Thoracic aorta (tissue), 2 donors: Measurements from ENCODE around the gene DMD. TPM values are rescaled to one million over a fixed set of nuclear protein-coding genes. Genes with fewer than 3 reads are reported as not detected.

ENCODE experiments used
- ATAC-seq: fragments of 150-250 bp; one replicate; pipeline ENCODE4 v1.8.0; 2017; ENCODE audit warnings: low read depth; ENCODE audit not compliant: insufficient number of reproducible peaks, low FRiP score
- DNase-seq: peaks from one replicate; pipeline ENCODE4 v3.0.0-alpha.2; 2020; ENCODE audit warnings: low spot score
- H3K27ac ChIP-seq, 2 donors: fragments of 200-600 bp; sonication (generic); 1 replicate in 1 of 2; 2 replicates in 1 of 2; pipeline ENCODE4 v1.5.1; 2016; ENCODE audit warnings: mild to moderate bottlenecking in 2 of 2, moderate library complexity in 2 of 2
- H3K27me3 ChIP-seq: fragments of 200-600 bp; sonication (generic); replicated peaks from 2 replicates; pipeline ENCODE4 v1.6.0; 2016; ENCODE audit warnings: mild to moderate bottlenecking; ENCODE audit not compliant: insufficient read depth
- H3K36me3 ChIP-seq: fragments of 200-600 bp; sonication (generic); one replicate; pipeline ENCODE4 v1.5.1; 2016
- H3K4me1 ChIP-seq, 2 donors: fragments of 200-600 bp; sonication (generic); 1 replicate in 1 of 2; 2 replicates in 1 of 2; pipeline versions ENCODE4 v1.5.1 to v1.6.0; 2016; ENCODE audit warnings: low read depth in 2 of 2, mild to moderate bottlenecking in 1 of 2; ENCODE audit not compliant: control insufficient read depth in 1 of 2
- H3K4me3 ChIP-seq: fragments of 200-600 bp; sonication (generic); 2 replicates; pipeline ENCODE4 v1.5.1; 2016; ENCODE audit warnings: mild to moderate bottlenecking
- H3K9me3 ChIP-seq: fragments of 200-600 bp; sonication (generic); 2 replicates; pipeline ENCODE4 v1.5.1; 2016
- total RNA-seq, 2 donors: library from RNA; depleted of rRNA; stranded (reverse); fragments of >200 nt; gene quantifications; one replicate each; pipeline versions ENCODE4 v1.1.0 to v1.2.3, GENCODE V29; 2016
- TF ChIP-seq, protein P1 (sequence below): fragments of 200-600 bp; sonication (generic); IDR thresholded peaks from one replicate; pipeline ENCODE4 v1.5.1; 2019; ENCODE audit warnings: antibody characterized with exemption

Gene DMD
- total RNA-seq, 2 donors from 2014 or later: 224 to 233 TPM

DNA sequence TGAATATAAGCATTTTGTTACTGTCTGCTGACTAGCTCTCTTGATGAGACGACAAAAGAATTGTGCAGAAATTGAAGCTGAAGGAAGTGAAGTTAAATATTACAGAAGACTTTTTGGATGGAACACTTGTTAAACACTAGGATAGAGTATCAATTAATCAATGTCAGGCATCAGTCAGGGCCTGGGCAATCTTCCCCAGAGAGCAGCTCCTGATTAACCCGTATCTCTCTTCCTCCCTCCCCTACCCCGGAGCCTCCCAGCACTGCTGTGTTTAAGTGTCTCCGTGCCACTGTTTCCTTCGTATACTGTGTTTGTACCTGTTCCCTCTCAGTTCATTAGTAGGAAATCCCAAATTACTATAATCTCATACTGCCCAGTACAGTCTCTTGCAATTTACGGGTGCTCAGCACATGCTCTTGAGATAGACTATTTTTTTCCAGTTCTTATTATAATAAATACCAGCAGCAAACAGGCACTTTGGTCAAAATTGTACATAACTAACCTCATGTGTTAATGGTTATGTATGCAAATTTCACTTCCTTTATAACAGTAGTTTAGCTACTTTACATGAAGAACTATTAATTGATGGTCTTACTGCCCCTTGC lies 1373.8 kb downstream of the DMD start:
- H3K27me3 ChIP-seq: no peaks in the 10 kb centered on the region
- TF ChIP-seq, protein P1, sequence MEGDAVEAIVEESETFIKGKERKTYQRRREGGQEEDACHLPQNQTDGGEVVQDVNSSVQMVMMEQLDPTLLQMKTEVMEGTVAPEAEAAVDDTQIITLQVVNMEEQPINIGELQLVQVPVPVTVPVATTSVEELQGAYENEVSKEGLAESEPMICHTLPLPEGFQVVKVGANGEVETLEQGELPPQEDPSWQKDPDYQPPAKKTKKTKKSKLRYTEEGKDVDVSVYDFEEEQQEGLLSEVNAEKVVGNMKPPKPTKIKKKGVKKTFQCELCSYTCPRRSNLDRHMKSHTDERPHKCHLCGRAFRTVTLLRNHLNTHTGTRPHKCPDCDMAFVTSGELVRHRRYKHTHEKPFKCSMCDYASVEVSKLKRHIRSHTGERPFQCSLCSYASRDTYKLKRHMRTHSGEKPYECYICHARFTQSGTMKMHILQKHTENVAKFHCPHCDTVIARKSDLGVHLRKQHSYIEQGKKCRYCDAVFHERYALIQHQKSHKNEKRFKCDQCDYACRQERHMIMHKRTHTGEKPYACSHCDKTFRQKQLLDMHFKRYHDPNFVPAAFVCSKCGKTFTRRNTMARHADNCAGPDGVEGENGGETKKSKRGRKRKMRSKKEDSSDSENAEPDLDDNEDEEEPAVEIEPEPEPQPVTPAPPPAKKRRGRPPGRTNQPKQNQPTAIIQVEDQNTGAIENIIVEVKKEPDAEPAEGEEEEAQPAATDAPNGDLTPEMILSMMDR: no peak
- H3K4me1 ChIP-seq: no peaks in the 10 kb centered on the region
- H3K27ac ChIP-seq: no peak overlapping the region
- no peak for DNase-seq
- H3K9me3 ChIP-seq: no peaks in the 10 kb centered on the region
- H3K36me3 ChIP-seq: no peaks in the 10 kb centered on the region
- H3K4me3 ChIP-seq: no peak overlapping the region
- no peak for ATAC-seq

DNA sequence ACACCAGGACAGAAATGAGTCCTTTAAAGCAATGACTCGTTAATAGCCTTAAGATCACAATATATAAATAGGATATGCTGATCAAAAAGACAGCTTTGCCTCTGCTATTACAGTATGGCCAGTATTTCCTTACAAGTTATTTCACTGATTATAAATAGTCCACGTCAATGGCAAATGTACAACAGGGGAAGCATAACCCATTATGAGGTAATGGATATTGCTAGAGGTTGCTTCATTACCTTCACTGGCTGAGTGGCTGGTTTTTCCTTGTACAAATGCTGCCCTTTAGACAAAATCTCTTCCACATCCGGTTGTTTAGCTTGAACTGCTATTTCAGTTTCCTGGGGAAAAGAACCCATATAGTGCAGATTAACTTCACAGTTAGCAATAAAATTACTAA lies 1374.9 kb downstream of the DMD start:
- Histone ChIP-seq H3K4me1 (no peaks in the 10 kb centered on the region), H3K27ac (no peak overlapping the region), H3K9me3 (no peaks in the 10 kb centered on the region), H3K27me3 (no peaks in the 10 kb centered on the region), H3K36me3 (no peaks in the 10 kb centered on the region), H3K4me3 (no peak overlapping the region)
- TF ChIP-seq, protein P1: no peak
- ATAC-seq: no peak
- no peak for DNase-seq

DNA sequence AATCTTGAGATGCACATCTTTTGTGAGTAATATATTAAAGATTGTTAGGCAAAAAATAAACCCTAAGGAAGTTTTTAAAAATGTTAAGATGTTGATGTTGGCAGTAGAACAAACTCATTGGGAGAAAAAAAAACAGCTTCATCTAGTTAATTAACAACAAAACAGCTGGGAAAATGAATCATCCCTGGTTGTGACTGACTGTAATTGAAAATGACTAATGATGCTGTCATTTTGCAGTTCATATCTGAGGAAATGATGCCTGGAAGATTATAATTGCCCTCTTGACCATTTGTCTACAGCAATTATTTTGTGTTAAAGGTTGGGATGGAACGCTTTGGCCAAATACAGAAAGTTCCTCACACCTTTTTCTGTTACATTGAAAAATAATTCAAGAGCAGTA lies 1379.1 kb downstream of the DMD start:
- no peaks in the 10 kb centered on the region for H3K4me1 ChIP-seq
- H3K36me3 ChIP-seq: no peaks in the 10 kb centered on the region
- no peak for DNase-seq
- TF ChIP-seq, protein P1: no peak
- no peak overlapping the region for H3K4me3 ChIP-seq
- H3K9me3 ChIP-seq: no peaks in the 10 kb centered on the region
- ATAC-seq: no peak
- no peak overlapping the region for H3K27ac ChIP-seq
- H3K27me3 ChIP-seq: no peaks in the 10 kb centered on the region

DNA sequence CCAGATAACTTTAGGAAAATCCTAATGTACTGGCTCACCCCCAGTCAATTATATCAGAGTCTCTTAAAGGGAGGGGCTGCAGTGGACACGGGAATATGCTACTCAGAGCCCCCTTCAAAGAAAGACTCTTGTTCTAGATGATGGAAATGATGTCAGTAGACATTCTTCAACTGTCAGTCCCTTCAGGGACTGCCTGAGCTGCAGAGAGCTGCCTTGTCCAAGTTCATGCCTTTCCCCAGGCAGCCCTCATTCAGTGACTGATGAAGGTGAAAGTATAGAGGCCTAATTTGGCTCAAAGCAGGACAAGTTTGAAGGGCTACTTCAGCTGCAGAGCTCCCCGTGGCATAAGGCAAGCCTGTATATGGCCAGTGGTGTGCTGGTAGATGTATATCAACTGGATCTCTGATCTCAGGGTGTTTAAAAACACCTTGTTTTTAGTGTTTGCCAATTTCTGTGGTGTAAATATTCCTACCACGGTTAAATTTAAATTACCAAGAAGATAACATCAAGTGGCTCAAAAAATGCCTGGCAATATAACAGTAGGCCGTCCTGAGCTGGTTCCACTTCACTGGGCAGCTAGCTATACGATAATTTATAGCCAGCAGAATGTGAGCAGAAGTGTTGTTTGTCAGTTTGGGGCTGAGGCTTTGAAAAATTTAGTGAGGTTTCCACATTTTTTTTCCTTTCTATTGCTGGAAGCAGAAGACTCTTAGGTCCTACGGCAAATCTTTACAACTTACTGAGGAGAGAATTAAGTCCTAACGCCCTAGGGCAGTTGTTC lies 1390.7 kb downstream of the DMD start:
- H3K36me3 ChIP-seq: no peaks in the 10 kb centered on the region
- TF ChIP-seq, protein P1: no peak
- no peak overlapping the region for H3K4me3 ChIP-seq
- DNase-seq: no peak
- ATAC-seq: no peak
- H3K9me3 ChIP-seq: no peaks in the 10 kb centered on the region
- H3K27ac ChIP-seq: no peak overlapping the region
- no peaks in the 10 kb centered on the region for H3K27me3 ChIP-seq
- H3K4me1 ChIP-seq: peaks cover 5 to 29% of the 10 kb centered on the region in 2 donors

DNA sequence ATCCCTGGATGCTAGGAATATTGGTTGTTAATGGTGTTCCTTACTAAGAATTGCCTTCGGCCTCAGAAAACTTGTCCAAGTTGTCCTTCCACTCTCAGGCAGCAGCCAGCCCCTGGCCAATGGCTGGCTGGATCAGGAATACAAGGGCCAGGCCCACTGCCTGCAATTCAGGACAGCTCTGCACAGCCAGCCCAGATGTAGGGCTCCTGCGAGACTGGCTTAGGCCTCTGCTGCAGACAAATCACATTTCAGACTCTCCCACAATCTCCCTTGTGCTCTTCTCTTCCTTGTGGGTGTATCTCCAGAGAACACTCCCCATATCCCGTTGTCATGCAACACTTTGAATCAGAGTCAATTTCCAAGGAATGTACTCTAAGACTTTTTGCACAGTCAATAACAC lies 1391.9 kb downstream of the DMD start:
- DNase-seq (no peak), ATAC-seq (no peak)
- Histone ChIP-seq H3K4me1 (peaks cover 5 to 29% of the 10 kb centered on the region in 2 donors), H3K9me3 (no peaks in the 10 kb centered on the region), H3K4me3 (no peak overlapping the region), H3K27ac (peak overlapping the region in 1 of 2 donors; percentile 1), H3K27me3 (no peaks in the 10 kb centered on the region), H3K36me3 (no peaks in the 10 kb centered on the region)
- TF ChIP-seq, protein P1: no peak
